Measurements from ENCODE around the gene TDRD3.
A peak's percentile ranks its signal among the peaks of the same experiment; 100 is the strongest.
"Not testable (repeated sequence)": the region's sequence is repeated elsewhere in the genome, so short reads cannot be mapped to it uniquely, and the experiment has no call there.

The TDRD3 gene

GRCh38 chr13:60398907-60399589 is 2.0 kb downstream of the TDRD3 start:
- DNase-seq: no peak

GRCh38 chr13:60402022-60402421 is 5.0 kb downstream of the TDRD3 start:
- no peak for DNase-seq

- no peak for DNase-seq
Observed at GRCh38 chr13:60407095-60407494, 10.1 kb downstream of the TDRD3 start.

- DNase-seq: not testable (repeated sequence)
Observed at GRCh38 chr13:60407852-60408251, 10.8 kb downstream of the TDRD3 start.

GRCh38 chr13:60409574-60410292 is 12.7 kb downstream of the TDRD3 start:
- not testable (repeated sequence) for DNase-seq

- no peak for DNase-seq
Observed at GRCh38 chr13:60410299-60410698, 13.3 kb downstream of the TDRD3 start.

- no peak for DNase-seq
Observed at GRCh38 chr13:60411464-60411863, 14.4 kb downstream of the TDRD3 start.

GRCh38 chr13:60411983-60412382 is 15.0 kb downstream of the TDRD3 start:
- no peak for DNase-seq

- no peak for DNase-seq
Observed at GRCh38 chr13:60412909-60413616, 16.0 kb downstream of the TDRD3 start.

GRCh38 chr13:60414177-60414576 is 17.2 kb downstream of the TDRD3 start:
- no peak for DNase-seq

GRCh38 chr13:60417734-60418133 is 20.7 kb downstream of the TDRD3 start:
- no peak for DNase-seq

GRCh38 chr13:60418954-60419353 is 21.9 kb downstream of the TDRD3 start:
- DNase-seq: no peak

- DNase-seq: no peak
Observed at GRCh38 chr13:60425332-60425731, 28.3 kb downstream of the TDRD3 start.

- DNase-seq: no peak
Observed at GRCh38 chr13:60426075-60426474, 29.1 kb downstream of the TDRD3 start.

- DNase-seq: no peak
Observed at GRCh38 chr13:60427285-60427684, 30.3 kb downstream of the TDRD3 start.

- DNase-seq: peak; percentile 58
Observed at GRCh38 chr13:60431108-60431700, 34.2 kb downstream of the TDRD3 start.

GRCh38 chr13:60433505-60433904 is 36.5 kb downstream of the TDRD3 start:
- DNase-seq: no peak

- no peak for DNase-seq
Observed at GRCh38 chr13:60435762-60436374, 38.8 kb downstream of the TDRD3 start.

GRCh38 chr13:60439201-60439600 is 42.2 kb downstream of the TDRD3 start:
- no peak for DNase-seq

- DNase-seq: no peak
Observed at GRCh38 chr13:60441761-60442160, 44.7 kb downstream of the TDRD3 start.

- peak; percentile 19 for DNase-seq
Observed at GRCh38 chr13:60448907-60449510, 52.0 kb downstream of the TDRD3 start.

- no peak for DNase-seq
Observed at GRCh38 chr13:60453490-60453889, 56.5 kb downstream of the TDRD3 start.

GRCh38 chr13:60454425-60454824 is 57.4 kb downstream of the TDRD3 start:
- no peak for DNase-seq
